C4-2B (cell line): Measurements from ENCODE around the gene INSR.

Experiments used
- ZFX ChIP-seq: fragments of 450-650 bp; IDR thresholded peaks from 2 replicates; pipeline ENCODE4 v1.6.1; 2017
- TF ChIP-seq, protein P1 (sequence below): fragments of 450-650 bp; conservative IDR thresholded peaks from 2 replicates; pipeline ENCODE4 v1.5.1; 2017; ENCODE audit warnings: mild to moderate bottlenecking

DNA sequence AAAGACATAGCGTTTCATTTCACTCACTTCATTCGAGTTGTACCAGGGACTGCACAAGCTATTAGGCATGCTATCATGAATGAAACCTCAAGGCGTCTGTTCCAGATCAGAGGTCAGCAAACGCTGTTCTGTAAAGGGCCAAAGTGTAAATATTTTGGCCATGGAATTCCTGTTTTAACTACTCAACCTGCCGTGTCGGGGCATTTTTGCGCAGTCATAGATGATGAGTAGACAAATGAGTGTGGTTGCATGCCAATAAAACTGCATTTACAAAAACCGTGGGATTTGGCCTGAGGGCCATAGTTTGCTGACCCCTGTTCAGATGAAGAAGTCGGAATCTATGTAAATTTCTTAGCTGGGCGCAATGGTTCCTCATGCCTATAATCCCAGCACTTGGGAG is 6.5 kb downstream of the INSR start:
- TF ChIP-seq, protein P1, sequence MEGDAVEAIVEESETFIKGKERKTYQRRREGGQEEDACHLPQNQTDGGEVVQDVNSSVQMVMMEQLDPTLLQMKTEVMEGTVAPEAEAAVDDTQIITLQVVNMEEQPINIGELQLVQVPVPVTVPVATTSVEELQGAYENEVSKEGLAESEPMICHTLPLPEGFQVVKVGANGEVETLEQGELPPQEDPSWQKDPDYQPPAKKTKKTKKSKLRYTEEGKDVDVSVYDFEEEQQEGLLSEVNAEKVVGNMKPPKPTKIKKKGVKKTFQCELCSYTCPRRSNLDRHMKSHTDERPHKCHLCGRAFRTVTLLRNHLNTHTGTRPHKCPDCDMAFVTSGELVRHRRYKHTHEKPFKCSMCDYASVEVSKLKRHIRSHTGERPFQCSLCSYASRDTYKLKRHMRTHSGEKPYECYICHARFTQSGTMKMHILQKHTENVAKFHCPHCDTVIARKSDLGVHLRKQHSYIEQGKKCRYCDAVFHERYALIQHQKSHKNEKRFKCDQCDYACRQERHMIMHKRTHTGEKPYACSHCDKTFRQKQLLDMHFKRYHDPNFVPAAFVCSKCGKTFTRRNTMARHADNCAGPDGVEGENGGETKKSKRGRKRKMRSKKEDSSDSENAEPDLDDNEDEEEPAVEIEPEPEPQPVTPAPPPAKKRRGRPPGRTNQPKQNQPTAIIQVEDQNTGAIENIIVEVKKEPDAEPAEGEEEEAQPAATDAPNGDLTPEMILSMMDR: no peak
- no peak for TF ChIP-seq ZFX
